Activated CD4-positive, CD25-positive, alpha-beta regulatory T cell treated with anti-CD3 and anti-CD28 coated beads, Interleukin-2, amount 50 U/mL, for 72 hours (primary cell): Measurements from ENCODE around the gene JUP.

ENCODE experiments used
- DNase-seq: peaks from one replicate; pipeline ENCODE4 v3.0.0; 2021

Gene JUP

GRCh38 chr17:41806685-41807445, 20.4 kb upstream of the JUP start:
- no peak for DNase-seq

DNA sequence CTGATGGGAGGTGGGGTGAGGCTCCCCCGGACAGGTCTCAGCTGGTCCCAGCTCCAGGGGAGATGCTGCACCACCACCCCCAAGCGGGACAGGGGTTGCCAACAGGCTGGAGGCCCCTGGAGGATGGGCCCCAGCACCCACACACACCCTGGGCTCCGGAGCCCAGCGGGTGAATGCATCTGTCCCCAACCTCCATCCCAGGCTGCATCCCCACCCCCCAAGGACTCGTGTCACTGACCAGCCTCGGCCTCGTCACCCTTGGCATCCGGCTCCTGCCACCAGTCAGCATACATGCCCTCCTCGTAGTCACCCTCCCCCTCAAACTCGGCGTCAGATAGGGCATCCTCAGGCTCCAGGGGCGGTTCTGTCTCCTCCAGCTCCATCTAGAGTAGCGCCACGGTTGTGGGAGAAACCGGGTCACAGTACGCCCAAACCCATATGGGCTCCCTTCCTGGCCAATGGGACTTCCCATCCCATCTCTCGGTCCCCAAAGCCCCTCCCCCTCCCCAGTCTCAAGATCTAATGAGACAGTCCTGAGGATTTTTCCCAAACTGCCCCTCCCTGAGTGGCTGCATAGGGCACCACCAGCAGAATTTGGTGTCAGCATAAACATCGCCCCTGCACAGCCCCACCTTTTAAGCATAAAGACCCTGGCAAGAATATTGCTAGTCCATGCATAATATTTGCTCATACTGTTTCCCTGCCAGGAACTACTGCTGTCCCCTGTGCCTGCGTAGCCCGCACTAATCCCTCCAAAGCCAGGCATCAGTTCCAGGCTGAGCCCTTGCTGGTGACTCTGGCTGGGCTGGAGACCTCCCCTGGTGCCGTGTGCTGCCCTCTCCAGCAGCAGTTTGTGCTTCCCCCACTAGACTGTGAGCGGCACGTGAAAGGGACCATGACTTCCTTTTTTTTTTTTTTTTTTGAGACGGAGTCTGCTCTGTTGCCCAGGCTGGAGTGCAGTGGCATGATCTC, 16.8 kb upstream of the JUP start:
- DNase-seq, result no peak

DNA sequence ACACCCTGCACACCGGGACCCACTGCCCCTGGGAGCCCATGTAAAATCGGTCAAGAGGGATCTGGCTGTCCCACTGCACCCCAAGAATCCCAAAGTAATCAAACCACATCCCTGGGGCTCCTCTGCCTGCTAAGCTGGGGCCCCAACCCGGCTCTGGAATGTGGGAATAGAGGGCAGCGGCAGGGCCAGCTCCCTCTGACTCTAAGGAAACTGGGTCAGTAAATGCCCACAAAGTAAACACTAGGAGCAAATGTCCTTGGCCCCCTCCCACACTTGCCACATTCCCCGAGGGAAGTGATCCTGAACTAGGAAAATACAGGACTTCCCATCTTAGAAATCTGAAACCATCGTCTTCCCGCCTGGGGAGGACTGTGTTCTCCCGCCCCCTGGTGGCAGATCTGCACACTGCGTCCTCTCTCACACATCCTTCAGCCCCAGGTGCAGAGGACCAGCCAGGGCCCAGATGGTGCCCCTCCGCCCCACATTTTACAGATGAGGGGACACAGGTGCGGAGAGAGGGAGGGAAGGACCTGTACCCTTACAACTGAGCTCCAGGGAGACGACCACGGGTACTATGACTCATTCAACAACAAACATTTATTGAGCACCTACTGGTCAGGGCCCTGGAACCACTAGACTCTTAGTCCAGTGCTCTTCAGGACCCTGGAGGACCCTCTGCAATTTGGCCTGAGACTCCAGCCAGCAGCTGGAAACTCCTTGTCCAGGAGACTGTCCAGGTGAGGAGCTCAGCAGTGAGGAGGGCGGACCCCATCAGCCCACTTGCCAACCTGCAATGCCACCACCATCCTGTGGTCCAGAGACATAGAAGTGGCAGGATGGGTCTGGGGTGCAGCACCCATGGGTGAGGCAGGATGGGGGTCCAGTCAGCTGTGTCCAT, 15.1 kb upstream of the JUP start:
- peak; percentile 78 for DNase-seq

DNA sequence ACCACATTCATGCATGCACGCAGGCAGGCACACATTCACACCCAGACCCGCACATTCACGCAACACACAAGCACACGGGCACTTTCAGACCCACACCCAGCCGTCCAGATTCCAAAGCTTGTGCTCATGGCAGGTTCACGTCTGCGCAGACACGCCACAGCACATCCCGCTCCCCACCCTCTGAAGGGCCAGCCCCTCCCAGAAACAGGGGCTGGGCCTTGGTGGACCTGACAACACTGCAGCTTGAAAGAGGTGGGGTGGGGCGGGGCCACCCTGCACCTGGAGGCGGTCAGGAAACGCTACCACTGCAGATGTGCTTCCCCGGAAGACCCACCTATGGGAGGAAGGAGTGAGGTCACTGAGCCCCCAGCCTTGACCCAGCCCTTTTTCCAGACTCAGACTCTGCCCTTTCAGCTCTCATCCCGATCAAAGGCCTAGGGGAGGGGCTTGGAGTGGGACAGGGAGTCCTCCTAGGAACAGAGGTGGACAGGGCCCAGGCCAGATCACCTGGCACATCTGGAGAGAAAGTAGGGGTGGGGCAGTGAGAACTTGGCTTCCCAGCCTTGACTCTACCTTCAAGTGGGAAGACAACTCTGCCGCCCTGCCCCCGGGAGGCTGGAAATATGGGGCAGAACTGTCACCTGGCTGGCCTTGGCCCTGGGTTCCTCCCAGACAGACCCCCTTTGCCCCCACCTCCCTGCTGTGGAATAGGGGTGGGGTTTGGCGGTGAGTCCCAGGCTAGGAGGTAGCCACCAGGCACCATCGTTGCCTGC, 14.3 kb upstream of the JUP start:
- no peak for DNase-seq

- DNase-seq, result no peak
Observed at GRCh38 chr17:41799366-41799765, 12.9 kb upstream of the JUP start.

GRCh38 chr17:41797377-41797776, 10.9 kb upstream of the JUP start:
- no peak for DNase-seq

DNA sequence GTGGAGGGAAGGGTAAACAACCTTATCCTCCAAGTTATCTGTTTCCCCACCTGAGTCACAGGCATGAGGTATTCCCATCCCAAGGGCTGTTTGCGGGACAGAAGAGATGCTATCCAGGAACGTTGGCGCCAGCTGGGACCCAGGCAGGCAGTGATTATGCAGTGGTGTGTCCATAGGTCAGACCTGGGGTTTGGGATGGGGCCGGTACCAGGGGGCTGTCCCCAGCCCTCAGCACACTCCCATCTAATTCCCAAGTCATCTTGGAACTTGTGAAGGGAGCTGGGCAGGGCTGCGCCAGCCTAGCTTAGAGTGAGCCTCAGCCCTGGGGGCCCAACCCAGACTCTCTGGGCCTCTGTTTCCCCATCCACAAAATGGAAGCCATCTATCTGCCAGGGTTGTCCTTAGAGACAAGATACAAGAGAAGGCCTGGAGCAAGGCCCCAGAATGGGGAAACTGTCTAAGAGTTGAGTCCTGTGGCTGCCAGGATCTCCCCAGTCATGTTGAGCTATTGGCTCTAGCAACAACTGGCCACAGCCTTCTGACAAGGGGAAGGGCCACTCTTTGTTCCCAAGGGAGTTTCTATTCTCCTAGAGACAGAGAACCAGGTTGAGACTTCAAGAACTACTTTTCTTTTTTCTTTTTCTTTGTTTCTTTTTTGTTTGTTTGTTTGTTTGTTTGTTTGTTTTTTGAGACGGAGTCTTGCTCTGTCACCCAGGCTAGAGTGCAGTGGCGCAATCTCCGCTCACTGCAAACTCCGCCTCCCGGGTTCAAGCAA, 9.8 kb upstream of the JUP start:
- no peak for DNase-seq

DNA sequence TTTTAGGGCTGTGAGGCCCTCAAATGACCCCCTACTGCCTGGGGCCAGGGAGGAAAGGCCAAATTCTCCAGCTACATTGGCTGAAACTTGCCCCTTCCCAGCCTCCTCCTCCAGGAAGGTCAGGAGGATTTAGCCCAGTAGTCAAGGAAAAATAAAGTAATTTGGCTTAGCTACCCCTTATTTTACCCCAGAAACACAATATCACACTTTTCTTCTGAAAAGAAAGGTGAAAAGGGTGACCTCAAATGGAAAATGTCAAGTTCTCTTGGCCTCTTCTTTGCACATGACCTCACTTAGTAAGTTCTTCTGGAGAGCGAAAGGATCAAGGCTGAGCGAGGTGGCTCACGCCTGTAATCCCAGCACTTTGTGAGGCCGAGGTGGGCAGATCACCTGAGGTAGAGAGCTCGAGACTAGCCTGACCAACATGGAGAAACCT, 8.0 kb upstream of the JUP start:
- DNase-seq, result no peak

DNA sequence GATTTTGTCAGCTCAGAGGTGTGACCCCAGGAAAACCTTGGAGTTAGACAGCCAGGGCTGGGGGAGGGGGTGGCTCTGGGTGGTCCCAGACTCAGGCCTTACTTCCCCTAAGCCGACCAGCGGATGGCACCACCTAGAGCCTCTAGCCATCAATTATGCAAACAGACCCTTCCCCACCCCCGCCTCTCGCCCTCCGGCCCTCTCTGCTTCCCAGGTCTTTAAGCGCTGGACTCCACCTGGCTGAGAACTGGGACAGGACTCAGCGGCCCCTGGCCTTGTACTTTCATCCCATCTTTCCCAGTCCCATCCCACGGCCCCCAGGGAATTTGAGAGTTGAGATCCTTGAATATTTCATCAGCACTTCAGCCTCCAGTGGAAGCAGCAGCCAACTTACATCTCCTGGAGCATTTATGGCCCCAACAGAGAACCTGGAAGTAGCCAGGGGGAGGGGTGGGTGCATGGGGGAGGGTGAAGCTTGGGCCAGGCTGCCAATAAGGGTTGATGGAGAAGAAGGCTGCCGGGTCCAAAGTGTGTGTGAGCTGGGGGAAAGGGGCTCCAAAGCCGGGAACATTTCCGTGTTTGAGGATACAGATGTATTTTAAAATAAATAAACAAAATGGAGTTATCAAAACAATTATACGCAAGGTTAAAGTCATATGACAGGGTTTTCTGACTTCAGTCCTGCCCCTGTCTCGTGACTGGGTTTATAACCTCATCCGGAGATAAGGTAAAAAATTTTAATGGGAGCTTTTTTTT, 7.5 kb upstream of the JUP start:
- no peak for DNase-seq

DNA sequence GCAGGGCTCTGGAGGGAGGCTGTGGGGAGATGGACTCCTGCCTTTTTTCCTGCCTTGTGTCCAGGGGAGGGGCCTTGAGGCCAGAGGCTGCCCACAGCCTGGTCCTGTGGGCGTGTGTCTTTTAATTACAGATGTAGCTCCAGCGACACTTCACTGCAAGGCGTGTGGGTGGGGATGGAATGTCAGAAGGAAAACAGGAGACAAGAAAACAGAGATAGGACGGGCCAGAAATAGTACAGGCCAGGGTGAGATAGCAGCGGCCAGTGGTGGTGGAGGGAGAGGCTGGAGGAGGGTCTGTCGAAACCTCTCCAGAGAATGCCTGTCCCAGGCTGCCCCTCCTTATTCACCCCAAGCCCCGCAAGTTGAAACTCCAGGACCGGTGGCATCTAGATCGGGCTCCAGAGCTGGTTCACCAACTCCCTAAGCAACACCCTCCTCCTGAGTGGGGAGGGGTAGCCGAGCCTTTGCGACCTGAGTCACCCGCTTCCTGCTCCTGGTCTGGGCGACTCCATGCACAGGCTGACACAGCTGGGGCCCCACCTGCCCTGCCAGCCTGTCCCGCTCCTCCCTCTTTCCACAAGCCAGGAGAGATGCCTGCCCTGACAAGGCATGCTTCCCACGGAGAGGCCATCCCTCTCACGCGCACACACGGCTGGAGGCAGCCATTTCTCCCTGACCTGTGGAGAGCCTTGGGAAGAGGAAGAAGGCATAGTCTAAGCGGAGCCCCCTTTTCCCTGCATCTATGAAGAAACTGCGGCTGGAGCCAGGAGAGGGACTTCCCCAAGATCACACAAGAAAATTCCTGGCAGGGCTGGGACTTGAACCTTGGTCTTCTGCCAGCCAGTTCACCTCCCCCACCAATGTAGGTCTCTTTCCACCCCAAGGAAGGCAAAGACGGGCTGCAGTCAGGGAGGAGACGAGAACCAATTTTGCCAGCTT, 6.6 kb upstream of the JUP start:
- no peak for DNase-seq

GRCh38 chr17:41787021-41787418, 509 bp upstream of the JUP start:
- no peak for DNase-seq

DNA sequence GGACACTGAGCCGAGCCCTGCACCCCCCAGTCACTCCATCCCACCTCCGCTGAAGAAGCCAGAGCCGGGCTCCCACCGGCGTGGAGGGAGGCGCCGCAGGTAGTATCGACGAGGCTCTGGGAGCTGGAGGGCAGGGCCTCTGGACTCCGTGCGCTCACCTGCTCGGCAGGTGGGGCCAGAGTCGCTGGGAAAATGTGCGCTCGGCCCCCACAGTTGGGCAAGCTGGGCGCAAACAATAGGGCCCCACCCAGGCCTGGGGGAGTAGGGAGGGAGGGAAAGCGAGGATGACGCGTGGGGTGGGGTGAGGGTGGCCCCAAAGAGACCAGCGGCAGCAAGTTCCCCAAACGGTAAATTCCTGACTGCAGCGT, 668 bp downstream of the JUP start:
- DNase-seq, result no peak

DNA sequence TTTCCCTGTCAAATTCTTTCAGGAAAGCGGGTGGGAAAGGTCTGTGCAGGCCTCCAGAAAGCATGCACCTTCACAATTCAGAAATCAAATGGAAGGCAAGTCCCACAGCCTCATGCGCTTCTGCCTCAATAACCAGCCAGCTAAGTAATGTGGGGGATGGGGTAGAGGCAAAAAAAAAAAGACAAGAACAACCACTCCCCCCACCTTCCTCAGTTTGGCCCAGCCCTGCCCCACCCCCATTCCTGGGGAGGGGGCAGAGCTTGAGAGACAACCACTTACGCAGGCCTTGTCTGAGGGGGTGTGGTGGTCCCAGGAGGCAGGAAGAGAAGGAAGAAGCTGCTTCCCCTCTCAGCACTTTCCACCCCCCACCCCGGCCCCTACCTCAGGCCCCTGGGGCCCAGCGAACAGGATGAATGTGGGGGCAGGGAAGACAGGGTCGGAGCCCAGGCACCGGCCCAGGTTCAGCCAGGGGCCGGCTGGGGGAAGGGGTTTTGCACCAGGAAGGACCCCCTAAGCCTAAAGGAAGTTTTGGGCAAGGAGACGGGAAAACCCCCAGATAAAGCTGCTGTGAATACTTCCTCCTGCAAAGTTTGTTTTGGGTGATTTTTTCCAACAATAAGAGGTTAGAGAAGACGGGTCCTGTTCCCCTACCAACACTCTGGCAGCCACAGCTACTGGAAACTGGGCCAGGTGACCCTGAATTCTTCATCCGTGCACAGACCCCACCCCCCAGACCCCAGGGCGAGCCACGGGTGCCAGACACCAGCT, 1.2 kb downstream of the JUP start:
- DNase-seq, result no peak

DNA sequence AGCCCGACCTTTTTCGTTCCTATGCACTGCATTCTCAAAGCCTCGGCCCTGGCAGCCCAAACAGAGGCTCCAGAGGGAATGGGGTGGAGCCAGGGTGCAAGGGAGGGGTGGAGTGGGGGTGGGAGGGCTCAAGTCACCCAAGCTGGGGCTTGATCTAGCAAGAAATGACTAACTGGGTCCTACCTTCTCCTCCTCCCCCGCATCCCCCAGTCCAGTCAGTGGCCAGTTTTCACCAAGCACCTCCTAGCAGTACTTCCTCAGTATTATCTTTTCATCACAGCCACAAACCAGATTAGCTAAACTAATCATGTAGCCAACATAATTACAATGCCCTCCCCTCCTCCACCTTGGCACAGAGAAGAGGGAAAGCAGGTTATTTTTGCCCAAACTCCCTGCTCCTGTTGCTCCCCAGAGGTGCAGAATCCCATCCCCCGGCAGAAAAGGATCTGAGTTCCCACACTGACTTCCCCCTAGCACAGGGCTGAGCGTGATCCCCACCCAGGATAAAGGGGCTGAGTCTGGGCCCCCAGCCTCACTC, 2.2 kb downstream of the JUP start:
- no peak for DNase-seq

- no peak for DNase-seq
Observed at GRCh38 chr17:41782142-41782541, 4.4 kb downstream of the JUP start.

GRCh38 chr17:41781404-41782110, 5.0 kb downstream of the JUP start:
- no peak for DNase-seq

GRCh38 chr17:41779954-41780353, 6.6 kb downstream of the JUP start:
- no peak for DNase-seq
